Retinal pigment epithelial cell (primary cell): ENCODE data around the gene ALAS1.
"Not testable (repeated sequence)": the region's sequence is repeated elsewhere in the genome, so short reads cannot be mapped to it uniquely, and the experiment has no call there.

ENCODE experiments used
- DNase-seq: peaks from one replicate; pipeline ENCODE4 v3.0.0-alpha.2; 2010; ENCODE audit warnings: low read depth
- H3K4me3 ChIP-seq: 2 replicates; pipeline ENCODE4 v1.5.1; 2011; ENCODE audit warnings: mild to moderate bottlenecking, low read length, control low read depth, moderate library complexity
- TF ChIP-seq, protein P1 (sequence below): conservative IDR thresholded peaks from 2 replicates; pipeline ENCODE4 v1.5.1; 2011; ENCODE audit warnings: low read depth, low read length, control low read depth, inconsistent platforms

ALAS1 gene

GRCh38 chr3:52197842-52198625 is at the start of gene ALAS1:
Gene ALAS1 (plus strand): TSS chr3:52198160. CDS start chr3:52199242, 1,082 bp downstream.
- TF ChIP-seq, protein P1, sequence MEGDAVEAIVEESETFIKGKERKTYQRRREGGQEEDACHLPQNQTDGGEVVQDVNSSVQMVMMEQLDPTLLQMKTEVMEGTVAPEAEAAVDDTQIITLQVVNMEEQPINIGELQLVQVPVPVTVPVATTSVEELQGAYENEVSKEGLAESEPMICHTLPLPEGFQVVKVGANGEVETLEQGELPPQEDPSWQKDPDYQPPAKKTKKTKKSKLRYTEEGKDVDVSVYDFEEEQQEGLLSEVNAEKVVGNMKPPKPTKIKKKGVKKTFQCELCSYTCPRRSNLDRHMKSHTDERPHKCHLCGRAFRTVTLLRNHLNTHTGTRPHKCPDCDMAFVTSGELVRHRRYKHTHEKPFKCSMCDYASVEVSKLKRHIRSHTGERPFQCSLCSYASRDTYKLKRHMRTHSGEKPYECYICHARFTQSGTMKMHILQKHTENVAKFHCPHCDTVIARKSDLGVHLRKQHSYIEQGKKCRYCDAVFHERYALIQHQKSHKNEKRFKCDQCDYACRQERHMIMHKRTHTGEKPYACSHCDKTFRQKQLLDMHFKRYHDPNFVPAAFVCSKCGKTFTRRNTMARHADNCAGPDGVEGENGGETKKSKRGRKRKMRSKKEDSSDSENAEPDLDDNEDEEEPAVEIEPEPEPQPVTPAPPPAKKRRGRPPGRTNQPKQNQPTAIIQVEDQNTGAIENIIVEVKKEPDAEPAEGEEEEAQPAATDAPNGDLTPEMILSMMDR = no peak
- peak; percentile 39 for DNase-seq
- peak within 1 kb of the TSS; percentile 89 for H3K4me3 ChIP-seq

- DNase-seq = no peak
- H3K4me3 ChIP-seq = no peak overlapping the region
- TF ChIP-seq, protein P1 = no peak
Measured at GRCh38 chr3:52149021-52149420, 48.9 kb upstream of the ALAS1 start.

DNA sequence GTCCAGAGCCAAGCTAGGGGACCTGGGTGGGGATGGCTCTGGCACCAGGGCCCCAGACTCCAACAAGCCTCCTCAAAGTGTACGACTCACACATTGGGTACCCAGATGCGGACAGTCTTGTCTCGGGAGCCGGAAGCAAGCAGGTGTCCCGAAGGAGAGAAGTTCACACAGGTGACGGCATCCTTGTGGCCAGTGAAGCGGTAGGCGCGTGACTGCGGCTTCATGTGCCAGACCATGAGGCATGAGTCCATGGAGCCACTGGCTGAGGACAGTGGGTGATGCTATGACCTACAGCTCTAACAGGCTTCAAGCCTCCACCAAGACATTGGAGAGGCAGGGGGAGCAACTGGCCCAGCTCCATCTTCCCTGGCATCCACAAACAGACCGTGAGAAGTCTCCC is 48.2 kb upstream of the ALAS1 start:
- TF ChIP-seq, protein P1 = no peak
- DNase-seq = no peak

GRCh38 chr3:52150357-52150756 is 47.6 kb upstream of the ALAS1 start:
- TF ChIP-seq, protein P1 = no peak
- H3K4me3 ChIP-seq = no peak overlapping the region
- no peak for DNase-seq

More for the DNA sequence above, 48.2 kb upstream of the ALAS1 start:
- H3K4me3 ChIP-seq = no peak overlapping the region

DNA sequence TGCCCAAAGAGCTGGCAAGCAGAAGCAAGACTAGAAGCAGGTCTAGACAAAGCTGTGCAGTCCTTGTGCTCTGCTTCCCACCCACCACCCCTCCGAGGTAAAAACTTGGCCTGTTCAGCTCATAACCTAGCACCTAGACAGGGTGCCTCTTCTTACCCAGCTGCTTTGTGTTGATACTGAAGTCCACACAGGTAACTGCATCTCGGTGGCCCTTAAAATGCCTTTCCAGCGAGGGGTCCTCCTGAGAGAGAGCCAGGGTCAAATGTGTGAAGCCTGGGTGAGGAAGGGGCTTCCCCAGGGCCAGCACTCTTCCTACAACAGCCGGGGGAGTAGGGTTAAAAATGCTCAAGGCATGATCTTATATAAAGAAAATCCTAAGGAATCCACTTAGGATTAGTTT is 47.1 kb upstream of the ALAS1 start:
- no peak for DNase-seq
- TF ChIP-seq, protein P1 = no peak
- H3K4me3 ChIP-seq = no peak overlapping the region

GRCh38 chr3:52151991-52152390 is 46.0 kb upstream of the ALAS1 start:
- H3K4me3 ChIP-seq, DNase-seq: not testable (repeated sequence)

DNA sequence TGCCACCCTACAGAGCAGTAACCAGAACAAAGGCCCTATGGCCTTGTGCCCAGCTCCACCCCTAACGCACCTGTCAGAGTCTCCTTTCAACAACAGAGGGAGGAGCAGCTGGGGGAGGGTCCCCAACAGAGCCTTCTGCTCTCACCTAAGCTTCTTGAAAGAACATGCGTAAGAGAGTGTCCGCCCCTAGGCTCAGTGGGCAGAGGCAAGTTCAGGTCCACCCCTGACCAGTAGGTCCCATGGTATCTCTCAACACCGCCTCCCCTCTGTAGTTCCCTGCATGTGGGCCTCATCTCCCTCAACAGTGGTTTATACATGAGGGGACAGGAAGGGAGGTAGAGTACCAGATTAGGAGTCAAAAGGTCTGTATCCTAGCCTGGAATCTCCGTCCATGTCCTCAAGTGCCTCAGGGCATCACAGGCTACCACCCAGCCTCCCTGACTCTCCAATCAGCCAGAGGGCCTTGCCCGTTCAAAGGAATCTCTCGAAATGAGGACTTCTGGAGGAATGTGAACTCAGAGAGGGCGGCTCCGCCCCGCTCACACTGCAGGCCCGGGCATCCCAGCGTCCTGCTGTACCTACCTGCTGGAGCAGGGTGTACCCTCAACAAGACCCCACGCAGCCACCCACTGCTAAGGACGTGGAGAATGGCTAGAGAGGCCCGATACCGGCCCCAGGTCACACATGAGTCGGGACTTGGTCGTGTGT is 44.4 kb upstream of the ALAS1 start:
- DNase-seq = no peak
- TF ChIP-seq, protein P1 = peak; percentile 18

More for the DNA sequence above, 44.4 kb upstream of the ALAS1 start:
- peak overlapping the region; percentile 83 for H3K4me3 ChIP-seq
